Stimulated activated naive CD8-positive, alpha-beta T cell treated with anti-CD3 and anti-CD28 coated beads, Interleukin-15, Interleukin-2, amounts not matched to agents 100 ng/mL and 50 ng/mL, for 24 hours (primary cell): ENCODE measurements around the gene HIVEP3.

Experiments
- H3K27ac Mint-ChIP-seq: one replicate; pipeline ENCODE4 v1.8.0; 2021; ENCODE audit warnings: mild to moderate bottlenecking, mixed read lengths
- H3K27me3 Mint-ChIP-seq: one replicate; pipeline ENCODE4 v1.8.0; 2021; ENCODE audit warnings: mixed read lengths
- H3K36me3 Mint-ChIP-seq: one replicate; pipeline ENCODE4 v1.8.0; 2021; ENCODE audit warnings: low read depth, mixed read lengths
- H3K4me1 Mint-ChIP-seq: one replicate; pipeline ENCODE4 v1.8.0; 2021; ENCODE audit warnings: low read depth, mixed read lengths
- H3K4me3 Mint-ChIP-seq: one replicate; pipeline ENCODE4 v1.8.0; 2021; ENCODE audit warnings: mild to moderate bottlenecking, mixed read lengths
- H3K9me3 Mint-ChIP-seq: one replicate; pipeline ENCODE4 v1.8.0; 2021; ENCODE audit warnings: mixed read lengths

Gene HIVEP3

GRCh38 chr1:41513383-41513735, 405.4 kb downstream of the HIVEP3 start:
- peaks cover 40% of the 10 kb centered on the region for H3K36me3 Mint-ChIP-seq
- H3K4me1 Mint-ChIP-seq: peaks cover 17% of the 10 kb centered on the region
- no peak overlapping the region for H3K27ac Mint-ChIP-seq
- H3K9me3 Mint-ChIP-seq: no peaks in the 10 kb centered on the region
- no peak overlapping the region for H3K4me3 Mint-ChIP-seq
- no peaks in the 10 kb centered on the region for H3K27me3 Mint-ChIP-seq

GRCh38 chr1:41512701-41513382, 405.9 kb downstream of the HIVEP3 start:
- Mint-ChIP-seq H3K27me3 (no peaks in the 10 kb centered on the region), H3K4me3 (no peak overlapping the region), H3K27ac (no peak overlapping the region), H3K36me3 (peaks cover 35% of the 10 kb centered on the region), H3K9me3 (no peaks in the 10 kb centered on the region), H3K4me1 (peaks cover 17% of the 10 kb centered on the region)

- Mint-ChIP-seq H3K36me3 (peaks cover 29% of the 10 kb centered on the region), H3K4me1 (peaks cover 5% of the 10 kb centered on the region)
These were observed 407.5 kb downstream of the HIVEP3 start for GRCh38 chr1:41511239-41511540.

GRCh38 chr1:41510531-41511238, 408.0 kb downstream of the HIVEP3 start:
- Mint-ChIP-seq H3K9me3 (no peaks in the 10 kb centered on the region), H3K4me1 (peaks cover 5% of the 10 kb centered on the region), H3K27ac (peak overlapping the region; percentile 55), H3K36me3 (peaks cover 29% of the 10 kb centered on the region), H3K4me3 (no peak overlapping the region), H3K27me3 (no peaks in the 10 kb centered on the region)

More at GRCh38 chr1:41511239-41511540, 407.5 kb downstream of the HIVEP3 start:
- no peak overlapping the region for H3K4me3 Mint-ChIP-seq
- H3K27ac Mint-ChIP-seq: peak overlapping the region; percentile 55
- no peaks in the 10 kb centered on the region for H3K9me3 Mint-ChIP-seq
- H3K27me3 Mint-ChIP-seq: no peaks in the 10 kb centered on the region

- H3K4me1 Mint-ChIP-seq: peaks cover 5% of the 10 kb centered on the region
- H3K27ac Mint-ChIP-seq: no peak overlapping the region
- no peaks in the 10 kb centered on the region for H3K27me3 Mint-ChIP-seq
- peaks cover 24% of the 10 kb centered on the region for H3K36me3 Mint-ChIP-seq
- H3K9me3 Mint-ChIP-seq: no peaks in the 10 kb centered on the region
- H3K4me3 Mint-ChIP-seq: no peak overlapping the region
These were observed 409.5 kb downstream of the HIVEP3 start for GRCh38 chr1:41509270-41509671.

- Mint-ChIP-seq H3K27me3 (no peaks in the 10 kb centered on the region), H3K4me1 (peaks cover 5% of the 10 kb centered on the region), H3K9me3 (no peaks in the 10 kb centered on the region), H3K4me3 (no peak overlapping the region), H3K27ac (no peak overlapping the region), H3K36me3 (peaks cover 17% of the 10 kb centered on the region)
These were observed 410.4 kb downstream of the HIVEP3 start for GRCh38 chr1:41508290-41508689.

GRCh38 chr1:41507836-41508235, 410.9 kb downstream of the HIVEP3 start:
- no peak overlapping the region for H3K27ac Mint-ChIP-seq
- H3K9me3 Mint-ChIP-seq: no peaks in the 10 kb centered on the region
- no peak overlapping the region for H3K4me3 Mint-ChIP-seq
- peaks cover 17% of the 10 kb centered on the region for H3K36me3 Mint-ChIP-seq
- H3K4me1 Mint-ChIP-seq: peaks cover 5% of the 10 kb centered on the region
- no peaks in the 10 kb centered on the region for H3K27me3 Mint-ChIP-seq

GRCh38 chr1:41507110-41507720, 411.5 kb downstream of the HIVEP3 start:
- H3K27ac Mint-ChIP-seq: peak overlapping the region; percentile 74
- H3K9me3 Mint-ChIP-seq: no peaks in the 10 kb centered on the region

GRCh38 chr1:41504114-41505035, 414.3 kb downstream of the HIVEP3 start:
- no peak overlapping the region for H3K4me3 Mint-ChIP-seq
- no peak overlapping the region for H3K27ac Mint-ChIP-seq
- H3K9me3 Mint-ChIP-seq: no peaks in the 10 kb centered on the region
- no peaks in the 10 kb centered on the region for H3K4me1 Mint-ChIP-seq
- H3K27me3 Mint-ChIP-seq: no peaks in the 10 kb centered on the region
- no peaks in the 10 kb centered on the region for H3K36me3 Mint-ChIP-seq

More at GRCh38 chr1:41507110-41507720, 411.5 kb downstream of the HIVEP3 start:
- H3K27me3 Mint-ChIP-seq: no peaks in the 10 kb centered on the region
- H3K4me3 Mint-ChIP-seq: no peak overlapping the region
- peaks cover 13% of the 10 kb centered on the region for H3K36me3 Mint-ChIP-seq
- H3K4me1 Mint-ChIP-seq: peaks cover 5% of the 10 kb centered on the region

- H3K36me3 Mint-ChIP-seq: no peaks in the 10 kb centered on the region
- no peaks in the 10 kb centered on the region for H3K4me1 Mint-ChIP-seq
- no peak overlapping the region for H3K4me3 Mint-ChIP-seq
- no peaks in the 10 kb centered on the region for H3K27me3 Mint-ChIP-seq
- H3K27ac Mint-ChIP-seq: no peak overlapping the region
- no peaks in the 10 kb centered on the region for H3K9me3 Mint-ChIP-seq
These were observed 415.1 kb downstream of the HIVEP3 start for GRCh38 chr1:41503538-41504113.

- Mint-ChIP-seq H3K36me3 (no peaks in the 10 kb centered on the region), H3K27ac (no peak overlapping the region), H3K4me3 (no peak overlapping the region), H3K27me3 (no peaks in the 10 kb centered on the region), H3K4me1 (no peaks in the 10 kb centered on the region), H3K9me3 (no peaks in the 10 kb centered on the region)
These were observed 415.8 kb downstream of the HIVEP3 start for GRCh38 chr1:41502912-41503311.

- no peaks in the 10 kb centered on the region for H3K36me3 Mint-ChIP-seq
- no peak overlapping the region for H3K27ac Mint-ChIP-seq
- no peak overlapping the region for H3K4me3 Mint-ChIP-seq
- no peaks in the 10 kb centered on the region for H3K9me3 Mint-ChIP-seq
- peaks cover 7% of the 10 kb centered on the region for H3K27me3 Mint-ChIP-seq
- H3K4me1 Mint-ChIP-seq: no peaks in the 10 kb centered on the region
These were observed 417.1 kb downstream of the HIVEP3 start for GRCh38 chr1:41501581-41501980.

- Mint-ChIP-seq H3K4me3 (no peak overlapping the region), H3K36me3 (no peaks in the 10 kb centered on the region), H3K9me3 (no peaks in the 10 kb centered on the region), H3K27me3 (peaks cover 7% of the 10 kb centered on the region), H3K27ac (no peak overlapping the region), H3K4me1 (no peaks in the 10 kb centered on the region)
These were observed 417.8 kb downstream of the HIVEP3 start for GRCh38 chr1:41500781-41501518.

- Mint-ChIP-seq H3K27me3 (peaks cover 12% of the 10 kb centered on the region), H3K4me1 (peaks cover 4% of the 10 kb centered on the region), H3K36me3 (no peaks in the 10 kb centered on the region), H3K27ac (no peak overlapping the region), H3K4me3 (no peak overlapping the region), H3K9me3 (no peaks in the 10 kb centered on the region)
These were observed 418.3 kb downstream of the HIVEP3 start for GRCh38 chr1:41500378-41500777.
